Ecto neural progenitor cell (in vitro differentiated cells): ENCODE measurements around the gene RNF224.
"Not testable (repeated sequence)": the region's sequence is repeated elsewhere in the genome, so short reads cannot be mapped to it uniquely, and the experiment has no call there.

Source experiments
- DNase-seq: peaks from one replicate; pipeline ENCODE4 v3.0.0-alpha.2; 2018; ENCODE audit warnings: low spot score

Gene RNF224

DNA sequence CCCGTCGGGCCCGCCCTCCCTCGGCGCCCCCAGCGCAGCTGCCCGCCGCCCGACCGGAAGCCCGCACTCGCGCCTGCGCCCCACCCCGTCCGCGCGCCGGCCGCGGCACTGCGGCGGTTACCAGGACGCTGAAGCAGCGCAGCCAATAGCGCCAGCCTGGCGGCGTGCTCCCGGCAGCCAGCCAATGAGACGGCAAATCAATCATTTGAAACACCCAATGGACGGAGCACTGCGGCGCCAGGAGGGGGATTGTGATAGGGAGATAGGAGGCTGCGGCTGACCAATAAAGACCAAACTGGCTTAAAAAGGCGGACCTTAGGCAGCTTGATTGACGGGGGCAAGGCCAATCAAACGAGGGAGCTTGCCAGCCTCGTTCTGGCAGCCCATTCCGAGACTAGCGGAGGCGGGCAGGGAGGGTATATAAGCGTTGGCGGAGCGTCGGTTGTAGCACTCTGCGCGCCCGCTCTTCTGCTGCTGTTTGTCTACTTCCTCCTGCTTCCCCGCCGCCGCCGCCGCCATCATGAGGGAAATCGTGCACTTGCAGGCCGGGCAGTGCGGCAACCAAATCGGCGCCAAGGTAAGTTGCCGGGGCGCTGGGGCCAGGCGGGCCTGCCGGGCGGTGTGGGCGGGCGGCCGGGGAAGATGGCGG is 13.7 kb downstream of the RNF224 start, which contains the start of gene TUBB4B:
Gene TUBB4B (plus strand): TSS at position 447 of the 649 bp plus-strand sequence. CDS start 74 bp downstream, at position 521.
- DNase-seq: peak; percentile 98

DNA sequence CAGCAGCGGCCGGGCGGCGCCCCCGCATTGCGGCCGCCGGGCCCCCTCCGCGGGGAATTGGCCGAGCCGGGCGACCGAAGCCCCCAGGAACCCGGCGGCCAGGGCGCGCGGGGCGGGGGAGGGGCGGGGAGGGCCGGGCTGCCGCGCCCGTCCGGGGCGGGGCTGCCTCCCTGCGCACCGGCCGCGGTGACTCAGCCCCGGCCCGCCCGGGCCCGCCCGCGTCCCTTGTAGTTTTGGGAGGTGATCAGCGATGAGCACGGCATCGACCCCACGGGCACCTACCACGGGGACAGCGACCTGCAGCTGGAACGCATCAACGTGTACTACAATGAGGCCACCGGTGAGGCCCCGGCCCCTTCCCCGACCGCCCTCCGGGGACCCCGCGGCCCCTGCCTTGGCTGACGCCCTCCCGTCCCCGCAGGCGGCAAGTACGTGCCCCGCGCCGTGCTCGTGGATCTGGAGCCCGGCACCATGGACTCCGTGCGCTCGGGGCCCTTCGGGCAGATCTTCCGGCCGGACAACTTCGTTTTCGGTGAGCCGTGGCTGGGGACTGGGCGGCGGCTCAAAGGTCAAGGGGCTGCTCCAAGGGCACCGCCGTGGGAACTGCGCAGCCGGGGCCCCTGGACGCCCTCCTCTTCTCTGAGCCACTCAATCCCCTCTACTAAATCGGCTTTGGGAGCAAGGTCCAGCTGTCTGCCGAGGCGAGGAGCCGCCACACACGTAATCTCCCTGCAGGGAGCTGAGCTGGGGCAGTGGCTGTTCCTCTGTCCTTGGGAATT is 14.4 kb downstream of the RNF224 start:
- DNase-seq: no peak

DNA sequence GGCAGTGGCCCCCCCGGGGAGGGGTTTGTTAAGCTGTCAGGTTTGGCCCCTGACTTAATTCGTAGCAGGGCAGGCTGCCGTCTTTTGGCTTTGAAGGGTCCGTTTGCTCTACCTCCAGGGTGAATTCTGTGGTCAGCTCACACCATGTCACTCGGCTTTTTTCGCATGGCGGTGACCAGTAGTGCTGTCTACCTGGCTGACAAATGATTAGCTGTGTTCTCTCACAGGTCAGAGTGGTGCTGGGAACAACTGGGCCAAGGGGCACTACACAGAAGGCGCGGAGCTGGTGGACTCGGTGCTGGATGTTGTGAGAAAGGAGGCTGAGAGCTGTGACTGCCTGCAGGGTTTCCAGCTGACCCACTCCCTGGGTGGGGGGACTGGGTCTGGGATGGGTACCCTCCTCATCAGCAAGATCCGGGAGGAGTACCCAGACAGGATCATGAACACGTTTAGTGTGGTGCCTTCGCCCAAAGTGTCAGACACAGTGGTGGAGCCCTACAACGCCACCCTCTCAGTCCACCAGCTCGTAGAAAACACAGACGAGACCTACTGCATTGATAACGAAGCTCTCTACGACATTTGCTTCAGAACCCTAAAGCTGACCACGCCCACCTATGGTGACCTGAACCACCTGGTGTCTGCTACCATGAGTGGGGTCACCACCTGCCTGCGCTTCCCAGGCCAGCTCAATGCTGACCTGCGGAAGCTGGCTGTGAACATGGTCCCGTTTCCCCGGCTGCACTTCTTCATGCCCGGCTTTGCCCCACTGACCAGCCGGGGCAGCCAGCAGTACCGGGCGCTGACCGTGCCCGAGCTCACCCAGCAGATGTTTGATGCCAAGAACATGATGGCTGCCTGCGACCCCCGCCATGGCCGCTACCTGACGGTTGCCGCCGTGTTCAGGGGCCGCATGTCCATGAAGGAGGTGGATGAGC is 15.2 kb downstream of the RNF224 start:
- DNase-seq: no peak

DNA sequence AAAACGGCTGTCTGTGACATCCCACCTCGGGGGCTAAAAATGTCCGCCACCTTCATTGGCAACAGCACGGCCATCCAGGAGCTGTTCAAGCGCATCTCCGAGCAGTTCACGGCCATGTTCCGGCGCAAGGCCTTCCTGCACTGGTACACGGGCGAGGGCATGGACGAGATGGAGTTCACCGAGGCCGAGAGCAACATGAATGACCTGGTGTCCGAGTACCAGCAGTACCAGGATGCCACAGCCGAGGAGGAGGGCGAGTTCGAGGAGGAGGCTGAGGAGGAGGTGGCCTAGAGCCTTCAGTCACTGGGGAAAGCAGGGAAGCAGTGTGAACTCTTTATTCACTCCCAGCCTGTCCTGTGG is 15.9 kb downstream of the RNF224 start:
- not testable (repeated sequence) for DNase-seq

DNA sequence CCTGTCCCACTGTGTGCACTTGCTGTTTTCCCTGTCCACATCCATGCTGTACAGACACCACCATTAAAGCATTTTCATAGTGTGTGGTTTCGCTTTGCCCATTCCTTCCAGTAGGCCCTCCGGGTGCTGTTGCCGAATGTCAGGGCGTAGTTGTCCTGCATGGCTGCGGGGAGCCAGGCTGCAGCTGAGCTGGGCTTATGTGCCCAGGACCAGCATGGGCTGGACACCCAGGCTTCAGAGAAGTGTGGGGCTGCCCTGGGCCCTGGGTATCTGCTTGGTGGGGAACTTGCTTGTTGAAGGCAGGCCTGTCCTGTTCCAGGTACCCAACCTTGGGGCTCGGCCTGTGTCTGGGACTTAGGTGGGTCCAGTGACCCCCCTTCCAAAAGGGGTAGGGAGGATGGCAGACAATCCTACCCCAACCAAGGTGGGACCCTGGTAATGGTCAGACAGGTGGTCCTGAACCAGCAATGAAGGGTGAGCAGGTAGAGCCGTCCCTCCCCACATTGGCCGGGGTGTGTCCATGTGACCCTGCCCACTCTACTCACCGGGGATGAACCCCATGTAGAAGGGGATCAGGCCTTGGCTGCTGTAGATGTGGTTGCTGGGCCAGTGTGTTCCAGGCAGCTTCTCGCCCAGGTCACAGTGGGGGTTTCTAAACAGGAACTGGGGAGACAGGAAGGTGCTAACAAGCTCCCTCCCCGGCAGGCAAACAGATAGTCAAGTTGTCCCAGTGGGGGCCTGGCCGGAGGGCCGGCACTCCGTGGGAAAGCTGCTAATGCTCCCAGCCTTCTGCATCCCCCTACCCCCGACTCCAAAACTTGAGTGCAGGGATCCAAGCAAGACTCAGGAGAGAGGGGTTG is 16.6 kb downstream of the RNF224 start:
- DNase-seq: no peak

DNA sequence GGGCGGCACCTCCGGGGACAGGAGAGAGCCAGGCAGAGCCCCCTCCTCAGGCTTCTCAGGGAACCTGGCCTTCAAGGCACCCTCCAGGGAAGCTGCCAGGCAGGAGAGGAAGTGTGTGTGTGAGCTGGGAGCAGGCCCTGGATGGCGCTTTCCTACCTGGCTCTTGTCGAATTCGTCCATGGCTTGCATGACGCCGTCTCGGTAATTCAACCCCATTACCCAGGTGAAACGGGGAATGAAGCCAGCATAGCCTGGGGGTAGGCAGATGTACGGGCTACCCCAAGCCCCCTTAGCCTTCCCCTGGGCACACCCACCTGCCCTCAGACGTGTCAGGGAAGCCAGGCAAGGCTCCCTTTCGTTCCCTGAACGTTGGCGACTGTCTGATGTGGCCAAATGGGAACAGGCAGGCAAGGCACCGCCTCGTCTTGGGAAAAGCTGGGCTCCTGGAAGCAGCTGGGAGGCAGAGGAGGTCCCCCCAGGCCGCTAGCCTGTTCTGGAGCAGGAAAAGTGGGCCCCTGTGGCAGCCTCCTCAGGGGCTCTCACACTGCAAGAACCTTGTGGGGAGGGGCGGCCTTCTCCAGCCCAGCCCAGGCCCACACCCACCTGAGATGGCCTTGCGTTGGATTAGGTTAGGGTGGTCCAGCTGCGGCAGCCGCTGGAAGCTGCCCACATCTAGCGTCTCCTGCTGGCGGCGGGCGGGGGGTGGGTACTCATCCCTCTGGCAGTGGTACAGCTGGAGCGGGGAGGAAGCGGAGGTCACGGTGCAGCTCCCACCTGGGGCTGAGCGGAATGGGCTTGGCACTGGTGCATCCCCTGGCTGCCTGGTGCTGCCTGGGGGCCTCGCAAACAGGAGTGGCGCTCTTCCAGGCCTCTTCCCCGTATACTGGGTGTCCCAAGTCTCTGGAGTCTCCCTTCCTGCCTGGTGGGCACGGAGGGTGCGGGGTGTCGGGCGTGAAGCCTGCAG is 17.5 kb downstream of the RNF224 start:
- no peak for DNase-seq

DNA sequence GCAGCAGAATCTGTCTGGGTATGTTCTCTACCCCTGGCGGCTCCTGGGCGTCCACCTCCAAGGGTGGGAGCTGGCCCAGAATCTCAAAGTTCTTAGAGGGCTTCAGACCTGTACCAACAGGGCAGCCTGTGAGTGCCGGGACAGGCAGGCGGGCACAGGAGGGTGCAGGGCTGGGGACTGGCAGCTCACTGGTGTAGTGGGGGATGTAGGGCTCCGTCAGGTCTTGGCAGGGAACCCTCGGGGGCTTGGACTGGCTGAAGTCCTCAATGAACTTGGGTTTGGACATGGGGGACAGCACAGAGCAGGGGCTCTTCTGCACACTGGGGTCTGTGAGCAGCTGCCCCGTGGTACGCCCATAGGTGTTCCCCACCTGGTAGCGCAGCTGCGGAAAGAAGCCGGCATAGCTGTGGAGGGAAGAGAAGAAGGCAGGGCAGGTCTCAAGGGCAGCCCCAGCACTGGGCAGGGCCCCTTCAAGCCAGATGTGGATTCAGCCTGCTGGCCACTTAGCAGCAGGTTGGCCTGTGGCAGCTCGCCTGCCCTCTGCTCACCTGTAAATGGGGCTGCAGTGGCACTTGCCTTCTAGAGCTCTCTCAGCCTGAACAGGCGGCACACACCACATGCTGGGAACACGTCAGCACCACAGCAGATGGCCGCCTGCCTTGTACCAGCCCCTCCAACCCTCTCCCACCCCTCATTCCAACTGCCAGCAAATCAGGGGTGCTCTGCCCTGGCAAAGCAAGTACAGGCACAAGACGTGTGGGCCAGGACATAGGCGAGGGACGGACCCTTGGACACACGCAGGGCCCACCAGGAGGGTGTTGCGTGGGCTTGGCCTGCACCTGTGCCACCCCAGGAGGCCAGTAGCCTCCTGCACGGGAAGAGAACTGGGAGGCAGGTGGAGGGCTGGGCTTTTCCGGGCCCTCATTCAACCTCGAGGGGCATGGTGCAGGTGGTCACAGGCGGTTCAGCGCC is 18.4 kb downstream of the RNF224 start:
- DNase-seq: no peak

DNA sequence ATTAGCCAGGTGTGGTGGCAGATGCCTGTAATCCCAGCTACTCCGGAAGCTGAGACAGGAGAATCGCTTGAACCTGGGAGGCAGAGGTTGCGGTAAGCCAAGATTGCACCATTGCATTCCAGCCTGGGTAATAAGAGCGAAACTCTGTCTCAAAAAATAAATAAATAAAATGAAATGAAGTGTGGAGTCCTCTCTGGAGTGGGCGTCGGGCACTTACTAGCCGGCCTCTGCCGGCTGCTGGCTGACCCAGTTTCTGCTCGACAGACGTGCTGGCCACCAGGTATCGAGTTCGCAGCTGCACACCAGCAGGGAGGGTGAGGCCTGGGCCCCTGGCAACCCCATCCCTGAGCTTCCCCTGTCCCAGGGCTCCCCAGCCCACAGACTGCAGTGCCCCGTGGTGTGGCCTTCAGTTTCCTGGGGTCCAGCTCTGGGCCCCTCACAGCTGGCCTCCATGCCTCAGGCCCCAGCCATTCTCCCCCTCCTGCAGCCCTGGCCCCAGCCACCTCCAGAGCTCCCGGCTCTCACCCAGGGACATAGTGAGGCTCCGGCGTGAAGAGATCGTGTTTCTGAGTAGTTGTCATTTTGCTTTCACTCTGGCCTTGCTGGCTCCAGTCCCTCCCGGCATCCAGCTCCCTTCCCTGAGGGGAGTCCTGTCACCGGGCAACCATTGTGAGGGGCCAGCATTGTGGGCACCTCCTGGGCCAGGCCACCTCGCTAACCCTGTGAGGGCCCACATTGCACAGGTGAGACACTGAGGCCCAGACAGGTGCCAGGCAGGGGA is 20.0 kb downstream of the RNF224 start:
- no peak for DNase-seq

DNA sequence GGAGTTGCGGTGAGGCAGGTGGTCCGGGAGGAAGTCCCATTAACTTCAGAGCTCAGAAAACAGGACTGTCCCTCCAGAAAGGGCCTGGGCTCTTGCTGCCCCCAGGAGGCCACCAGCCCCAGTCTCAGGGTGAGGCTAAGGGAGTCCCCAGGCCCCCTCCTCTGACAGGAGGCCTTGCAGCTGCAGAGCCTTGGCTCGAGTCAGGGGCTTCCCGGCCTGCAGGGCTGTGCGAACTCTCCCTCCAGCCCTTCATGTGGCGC is 20.5 kb downstream of the RNF224 start:
- DNase-seq: no peak

DNA sequence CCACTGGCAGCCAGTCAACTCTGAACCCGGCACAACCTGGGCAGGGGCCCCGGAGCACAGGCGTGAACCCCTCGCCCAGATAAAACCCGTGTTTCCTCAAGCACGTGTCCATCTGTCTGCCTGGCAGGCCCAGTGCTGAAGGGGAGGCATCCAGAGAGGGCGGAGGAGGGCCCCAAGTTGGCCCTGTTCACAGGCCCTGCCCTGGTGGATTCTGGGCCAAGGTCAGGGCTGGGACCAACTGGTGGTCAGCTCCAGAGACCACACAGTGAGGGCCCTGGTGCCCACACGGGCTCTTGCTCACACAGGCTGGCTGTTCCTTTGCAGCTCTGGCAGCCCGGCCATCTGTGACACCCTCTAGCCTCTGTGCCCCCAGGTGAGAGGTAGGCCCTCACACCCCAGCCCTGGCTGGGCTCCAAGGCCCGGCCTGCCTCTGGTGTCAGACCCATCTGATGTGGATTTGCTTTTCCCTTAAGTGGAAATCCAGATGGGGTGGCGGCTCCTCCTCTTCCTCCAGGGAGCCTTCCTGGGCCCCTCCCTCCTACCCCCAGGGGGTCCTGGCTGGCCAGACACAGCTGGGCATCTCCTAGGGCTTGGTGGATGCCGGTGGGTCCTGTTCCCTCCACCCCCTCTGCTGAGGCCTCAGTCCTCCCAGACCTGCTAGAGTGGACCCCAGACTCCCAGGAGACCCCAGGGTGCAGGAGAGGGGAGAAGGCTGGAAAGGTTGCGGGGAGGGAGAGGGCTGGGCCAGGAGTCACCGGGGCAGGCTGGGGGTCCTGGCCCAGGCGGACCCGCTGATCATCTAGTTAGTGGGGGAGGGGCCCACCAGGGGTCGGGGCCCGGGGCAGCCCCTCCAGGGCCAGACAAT is 23.3 kb downstream of the RNF224 start:
- no peak for DNase-seq

DNA sequence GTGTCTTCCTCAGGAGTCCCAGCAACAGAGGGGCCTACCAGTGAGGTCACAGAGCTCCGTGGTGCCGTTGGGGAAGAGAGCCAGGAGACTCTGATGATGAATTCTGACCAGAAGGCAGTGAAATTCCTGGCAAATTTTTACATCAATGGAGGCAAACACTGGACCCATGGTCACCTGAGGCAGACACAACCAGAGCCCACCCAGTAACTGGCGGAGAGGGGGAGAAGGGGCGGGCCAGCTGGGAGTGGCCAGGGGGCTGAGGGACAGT is 23.8 kb downstream of the RNF224 start, which contains the start of gene STPG3:
Gene STPG3 (plus strand): TSS at position 93 of the 268 bp plus-strand sequence. CDS start 1 bp downstream, at position 94.
- DNase-seq: no peak

DNA sequence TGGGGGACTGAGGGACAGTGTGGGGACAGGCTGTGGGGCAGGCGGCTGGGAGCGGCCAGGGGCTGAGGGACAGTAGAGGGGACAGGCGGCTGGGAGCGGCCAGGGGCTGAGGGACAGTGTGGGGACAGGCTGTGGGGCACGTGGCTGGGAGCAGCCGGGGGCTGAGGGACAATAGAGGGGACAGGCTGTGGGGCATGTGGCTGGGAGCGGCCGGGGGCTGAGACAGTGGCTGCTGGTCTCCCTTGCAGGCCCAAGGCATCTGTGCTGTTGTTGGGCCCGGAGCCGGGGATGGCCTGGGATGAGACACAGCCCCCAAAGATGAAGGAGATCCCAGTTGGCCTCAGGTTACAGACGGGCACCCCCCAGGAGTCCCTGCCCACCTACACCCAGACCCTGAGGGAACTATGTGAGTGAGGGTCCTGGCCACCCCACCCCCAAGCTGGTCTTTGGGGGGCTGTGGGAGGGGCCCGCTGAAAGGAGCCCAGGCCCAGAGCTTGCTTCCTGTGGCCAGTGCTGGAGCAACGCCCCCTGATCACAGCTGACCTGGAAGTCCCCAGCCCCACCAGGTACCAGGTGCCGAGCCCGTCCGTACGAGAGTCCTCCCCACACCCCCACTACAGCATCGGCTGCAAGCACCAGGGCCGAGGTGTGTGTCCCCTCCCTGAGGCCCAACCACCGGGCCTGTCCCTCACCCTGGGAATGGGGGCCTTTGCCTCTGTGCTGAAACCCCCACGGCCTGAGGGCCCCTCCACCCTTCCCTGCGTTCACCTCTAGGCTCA is 24.4 kb downstream of the RNF224 start:
- DNase-seq: no peak

DNA sequence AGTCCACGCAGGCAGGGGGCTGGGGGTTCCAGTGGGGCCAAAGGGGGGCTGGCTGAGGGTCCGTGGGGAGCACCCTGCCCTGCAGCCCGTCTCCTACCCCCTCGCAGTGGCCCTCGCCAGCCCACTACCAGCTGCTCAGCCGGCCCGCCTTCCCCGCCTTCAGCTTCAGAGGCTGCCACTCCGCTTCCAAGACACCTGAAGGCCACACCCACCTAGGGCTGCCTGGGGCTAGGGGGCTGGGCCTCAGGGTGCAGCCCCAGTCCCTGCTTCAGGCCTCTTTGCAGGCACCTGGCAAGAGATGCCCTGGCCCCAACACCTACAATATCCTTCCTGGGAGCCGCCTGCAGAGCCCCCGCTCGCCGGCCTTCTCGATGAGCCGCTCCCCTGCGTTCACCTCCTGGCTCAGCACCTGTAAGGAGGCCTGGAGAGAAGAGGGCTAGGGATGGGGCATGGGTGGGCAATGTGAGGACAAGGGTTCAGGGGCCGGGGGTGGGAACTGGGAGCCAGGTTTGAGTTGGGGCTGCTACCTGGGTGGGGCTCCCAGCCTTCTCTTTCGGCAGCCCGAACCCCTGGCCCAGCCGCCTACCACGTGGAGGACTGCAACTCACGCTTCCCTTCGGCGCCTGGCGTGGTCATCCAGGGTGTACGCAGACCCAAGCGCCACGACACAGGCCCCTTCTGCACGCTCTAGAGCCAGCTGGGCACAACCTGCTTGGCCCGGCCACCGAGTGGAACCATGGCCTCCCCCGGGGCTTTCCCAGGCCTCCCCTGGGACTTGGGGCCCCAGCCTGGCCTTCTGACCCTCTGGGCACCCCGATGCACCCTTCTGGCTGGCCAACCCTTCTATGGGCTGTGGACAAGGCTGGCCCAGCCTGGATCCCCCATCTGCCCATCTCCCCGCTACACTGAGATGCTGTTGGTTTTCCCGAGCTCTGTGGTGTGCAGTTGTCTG is 25.5 kb downstream of the RNF224 start:
- DNase-seq: no peak

DNA sequence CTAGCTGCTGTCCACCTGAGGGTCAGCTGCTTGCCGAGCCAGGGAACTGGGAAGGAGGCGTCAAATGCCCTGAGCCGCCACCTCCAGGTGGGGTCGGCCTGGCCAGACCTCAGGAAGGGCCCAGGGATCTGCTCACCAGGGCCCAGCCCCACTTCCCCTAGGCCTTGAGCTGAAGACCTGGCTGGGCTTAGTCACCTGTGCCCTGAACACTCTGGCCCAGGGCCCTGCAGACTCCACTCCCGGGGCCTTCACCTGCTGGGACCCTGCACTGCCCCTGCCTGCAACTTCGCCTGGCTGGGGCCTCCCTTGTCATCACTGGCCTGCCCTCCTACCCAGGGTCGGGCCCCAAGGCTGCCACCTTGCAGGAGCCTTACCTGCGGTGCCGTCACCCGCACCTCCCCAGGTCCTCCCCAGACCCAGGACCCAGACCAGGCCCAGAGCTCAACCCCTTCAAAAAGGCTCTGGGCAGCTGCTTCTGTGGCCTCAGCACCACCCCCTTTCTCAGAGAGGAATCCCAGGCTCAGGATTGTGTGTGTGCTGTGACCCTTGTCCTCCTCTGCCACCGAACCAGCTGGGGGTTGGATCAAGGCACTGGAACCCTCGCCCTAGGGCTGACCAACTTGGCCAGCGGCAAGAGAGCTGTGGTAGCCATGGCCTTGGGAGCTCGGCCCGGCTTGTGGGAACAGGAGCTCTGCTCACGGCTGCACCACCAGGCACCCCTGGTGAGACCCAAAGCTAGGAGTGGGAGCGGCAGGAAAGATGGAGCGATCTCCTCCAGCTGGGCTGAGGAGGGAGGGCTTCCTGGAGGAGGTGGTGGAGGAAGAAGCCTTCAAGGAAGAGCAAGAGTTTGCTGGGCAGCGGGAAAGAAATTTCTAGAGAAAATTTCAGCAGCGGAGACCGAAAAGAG is 26.7 kb downstream of the RNF224 start:
- peak; percentile 71 for DNase-seq
